GM19238 (cell line): ENCODE data around the gene SPAG5.
A peak's percentile ranks its signal among the peaks of the same experiment; 100 is the strongest.

Experiments used
- DNase-seq: peaks from one replicate; pipeline ENCODE4 v3.0.0; 2011; ENCODE audit warnings: low spot score; ENCODE audit not compliant: insufficient read length

SPAG5 gene

GRCh38 chr17:28573966-28574480, 24.8 kb downstream of the SPAG5 start:
- no peak for DNase-seq

- no peak for DNase-seq
These were observed 25.3 kb downstream of the SPAG5 start for GRCh38 chr17:28573521-28573920.

DNA sequence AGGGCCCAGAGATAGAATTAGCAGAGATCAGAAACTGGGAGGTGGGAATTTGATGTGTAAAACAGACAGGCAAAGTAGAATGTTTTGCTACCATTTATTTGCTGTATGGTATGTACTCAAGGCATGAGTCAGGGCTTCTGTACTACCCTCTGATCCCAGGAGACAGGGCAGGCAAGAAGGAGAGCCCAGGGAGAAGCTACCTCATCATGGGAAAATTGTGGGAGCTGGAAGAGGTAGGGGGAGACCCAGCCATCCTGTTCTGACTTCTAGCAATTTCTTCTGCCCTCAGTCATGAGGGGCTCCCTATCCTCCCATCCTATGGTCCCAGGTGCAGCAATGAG, 25.8 kb downstream of the SPAG5 start:
- DNase-seq, result no peak

GRCh38 chr17:28572259-28573039, 26.4 kb downstream of the SPAG5 start:
- no peak for DNase-seq

GRCh38 chr17:28571361-28572122, 27.3 kb downstream of the SPAG5 start, which contains the start of gene PIGS:
Gene PIGS (minus strand): TSS chr17:28571524. CDS start chr17:28571496, 28 bp downstream.
- peak; percentile 95 for DNase-seq

DNA sequence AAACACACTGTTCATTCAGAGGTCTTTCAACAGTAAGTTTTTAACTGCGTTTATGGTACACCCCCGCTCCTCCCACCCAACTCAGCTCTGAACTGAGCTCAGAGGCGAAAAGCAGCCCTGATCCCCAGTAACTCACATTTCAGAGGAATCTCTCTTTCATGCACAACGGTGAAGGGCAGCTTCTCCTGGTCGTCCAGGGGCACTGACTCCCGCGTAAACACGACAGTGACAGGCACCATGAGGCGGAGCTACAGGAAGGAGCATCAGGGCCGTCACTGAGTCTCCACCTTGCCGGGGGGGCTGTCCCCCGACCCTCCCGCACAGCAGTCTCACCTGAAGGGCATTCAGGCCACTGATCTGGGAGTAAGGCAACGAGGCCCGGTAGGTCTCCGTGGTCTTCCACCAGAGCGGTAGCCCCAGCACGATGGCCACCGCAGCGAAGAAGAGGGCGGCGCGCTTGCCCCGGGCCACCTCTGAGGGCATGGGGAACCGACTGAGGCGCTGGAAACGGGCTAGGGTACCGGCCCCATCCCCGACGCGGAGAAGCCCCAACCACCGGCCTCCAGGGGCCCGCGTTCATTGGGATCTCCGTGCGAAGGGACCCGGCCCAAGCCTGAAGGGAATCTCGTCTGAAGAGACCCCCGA, 28.0 kb downstream of the SPAG5 start:
- no peak for DNase-seq

- DNase-seq, result no peak
These were observed 29.4 kb downstream of the SPAG5 start for GRCh38 chr17:28569446-28569845.

DNA sequence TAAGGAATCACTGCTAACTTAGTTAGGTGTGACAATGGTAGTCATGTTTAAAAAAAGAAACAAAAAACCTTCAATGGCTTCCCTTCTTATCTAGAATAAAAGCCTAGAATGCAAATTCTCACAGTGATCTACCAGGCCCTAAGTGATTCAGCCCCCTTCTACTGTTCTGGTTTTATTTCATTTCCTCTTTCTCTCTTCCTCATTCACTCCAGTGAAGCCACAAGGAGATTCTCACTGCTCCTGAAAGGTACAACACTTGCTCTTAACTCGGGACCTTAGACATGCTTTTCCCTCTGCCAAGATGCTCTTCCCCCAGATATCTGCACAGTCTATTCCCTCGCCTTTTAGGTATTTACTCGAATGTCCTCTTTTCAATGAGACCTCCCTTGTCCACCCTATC, 31.2 kb downstream of the SPAG5 start:
- no peak for DNase-seq

DNA sequence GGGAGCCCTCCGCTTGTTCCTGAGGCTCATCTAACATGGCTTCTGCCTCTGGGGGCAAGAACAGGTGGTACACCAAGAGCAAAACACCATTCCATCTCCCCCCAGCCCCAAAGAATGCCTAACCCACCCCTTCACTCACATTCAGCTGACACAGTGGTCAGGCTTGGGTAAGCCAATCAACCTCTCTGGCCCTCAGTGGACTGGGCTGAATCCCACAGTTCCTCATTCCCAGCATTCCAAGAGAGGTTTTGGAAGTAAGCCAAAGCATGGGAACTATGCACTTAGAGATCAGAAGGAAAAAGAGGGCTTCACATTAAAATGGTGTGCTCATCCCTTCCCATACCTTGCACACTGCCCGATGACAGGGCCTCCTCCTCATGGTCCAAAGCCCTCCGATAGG, 35.4 kb downstream of the SPAG5 start:
- no peak for DNase-seq

DNA sequence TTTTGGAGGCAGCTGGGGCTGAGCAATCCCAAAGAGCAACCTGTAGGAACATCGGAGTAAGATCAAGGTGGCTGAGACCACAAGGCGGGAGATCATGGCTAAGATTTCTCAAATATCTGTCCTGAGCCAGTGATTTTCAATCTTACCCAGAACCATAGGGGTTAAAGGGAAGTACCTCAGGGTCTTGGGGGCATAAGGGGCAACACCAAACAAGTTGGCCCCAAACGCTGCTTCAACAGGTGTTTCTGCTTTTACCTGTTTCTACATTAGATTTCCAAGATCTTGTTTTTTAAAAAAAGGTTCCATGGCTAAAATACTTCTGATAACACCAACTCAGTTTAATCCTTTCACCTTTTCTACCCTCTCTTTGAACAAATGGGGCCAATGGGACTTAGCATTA, 43.8 kb downstream of the SPAG5 start:
- DNase-seq, result no peak

DNA sequence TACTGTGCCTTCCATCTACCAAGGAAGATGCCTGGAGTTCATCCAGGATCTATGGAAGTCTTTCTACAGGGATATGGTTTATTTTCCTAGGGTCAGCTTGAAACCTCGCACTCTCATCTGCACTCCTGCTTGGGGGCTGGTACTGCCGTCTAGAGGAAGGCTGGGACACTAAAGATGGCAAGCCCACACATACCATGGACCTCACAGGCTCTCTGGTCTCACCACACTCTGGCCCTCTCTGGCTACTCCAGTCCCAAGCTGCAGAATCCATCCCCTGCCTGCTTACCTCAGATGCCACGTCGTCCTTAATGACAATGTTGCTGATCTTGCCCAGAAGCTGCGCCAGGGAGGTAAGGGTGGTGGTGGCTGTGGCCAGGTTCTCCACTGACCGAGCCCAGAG, 44.3 kb downstream of the SPAG5 start:
- no peak for DNase-seq

- no peak for DNase-seq
These were observed 45.8 kb downstream of the SPAG5 start for GRCh38 chr17:28553000-28553505.

DNA sequence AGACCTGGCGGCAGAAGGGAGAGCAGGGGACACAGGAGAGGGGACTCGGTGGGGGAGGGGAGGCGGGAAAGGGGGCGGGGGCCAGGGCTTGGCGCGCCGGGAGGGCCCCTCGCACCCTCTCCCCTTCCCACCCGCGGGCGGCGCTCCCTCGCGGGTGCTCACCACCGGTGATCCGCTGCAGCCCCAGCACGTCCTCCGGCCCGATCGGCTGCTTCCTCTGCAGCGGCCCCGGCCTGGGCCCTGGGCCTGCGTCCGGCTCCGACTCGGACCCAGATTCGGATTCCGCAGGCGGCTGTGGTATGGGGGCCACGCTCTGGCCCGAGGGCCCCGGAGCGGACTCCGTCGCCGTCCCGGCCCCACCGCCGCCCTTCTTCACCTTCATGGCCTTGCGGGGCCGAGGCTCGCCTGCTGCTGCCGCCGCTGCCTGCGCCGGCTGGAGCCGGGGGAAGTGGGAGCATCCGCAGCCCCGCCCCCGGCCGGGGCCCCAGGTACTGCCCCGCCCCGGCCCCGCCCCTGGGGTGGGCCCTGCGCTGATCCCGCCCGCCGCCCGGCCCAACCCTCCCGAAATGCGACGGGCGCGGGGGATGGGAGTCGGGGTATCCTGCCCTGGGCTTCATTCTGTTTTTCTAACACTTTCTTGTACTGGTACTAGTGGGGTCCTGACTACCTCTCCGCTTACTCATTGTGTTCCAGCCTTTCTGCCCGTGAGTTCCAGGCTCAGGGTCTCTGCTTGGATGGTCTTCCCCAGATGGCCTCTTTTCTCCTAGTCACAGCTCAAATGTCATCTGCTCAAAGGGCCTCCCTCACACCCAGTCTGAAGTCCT, 46.4 kb downstream of the SPAG5 start, which contains the start of gene UNC119:
TSS of gene UNC119 (minus strand) at position 449 of the 824 bp plus-strand sequence. CDS start at position 382, 67 bp downstream.
- peak; percentile 83 for DNase-seq

DNA sequence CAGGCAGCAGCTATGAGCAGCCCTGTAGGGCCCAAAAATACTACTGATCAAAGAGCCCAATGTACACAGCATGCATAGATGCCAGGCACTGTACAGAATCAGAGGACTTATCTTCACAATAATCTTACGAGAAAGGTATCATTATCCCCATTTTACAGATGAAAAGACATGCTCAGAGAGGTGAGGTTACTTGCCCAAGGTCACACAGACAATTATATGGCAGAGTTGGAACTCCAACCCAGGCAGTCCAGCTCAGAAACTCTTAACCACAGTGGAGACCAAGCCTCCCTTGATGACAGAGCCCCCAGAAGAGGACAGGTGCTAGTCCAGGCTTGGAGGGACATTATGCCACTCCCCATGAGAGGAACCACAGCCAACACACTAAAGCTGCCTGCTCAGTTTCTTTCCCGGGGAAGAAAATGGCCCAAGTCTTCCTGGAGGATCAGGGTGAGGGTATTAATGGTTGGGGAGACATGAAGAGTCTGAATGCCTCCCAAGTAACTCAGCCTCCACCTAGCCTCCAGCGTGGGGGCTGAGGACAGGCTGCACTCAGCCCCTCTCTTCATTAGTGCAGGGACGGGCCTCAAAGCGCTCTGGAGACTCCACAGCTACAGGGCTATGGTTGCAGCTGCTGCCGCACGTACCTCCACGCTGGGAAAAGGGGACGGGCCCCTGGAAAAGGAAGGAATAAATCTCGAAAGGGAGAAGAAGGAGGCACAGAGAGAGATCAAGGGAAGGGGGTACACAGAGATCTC, 47.2 kb downstream of the SPAG5 start:
- DNase-seq, result no peak

GRCh38 chr17:28550858-28551257, 48.0 kb downstream of the SPAG5 start:
- DNase-seq, result no peak

GRCh38 chr17:28549236-28550132, 49.3 kb downstream of the SPAG5 start:
- DNase-seq, result peak; percentile 81

- no peak for DNase-seq
These were observed 50.3 kb downstream of the SPAG5 start for GRCh38 chr17:28548417-28549130.

DNA sequence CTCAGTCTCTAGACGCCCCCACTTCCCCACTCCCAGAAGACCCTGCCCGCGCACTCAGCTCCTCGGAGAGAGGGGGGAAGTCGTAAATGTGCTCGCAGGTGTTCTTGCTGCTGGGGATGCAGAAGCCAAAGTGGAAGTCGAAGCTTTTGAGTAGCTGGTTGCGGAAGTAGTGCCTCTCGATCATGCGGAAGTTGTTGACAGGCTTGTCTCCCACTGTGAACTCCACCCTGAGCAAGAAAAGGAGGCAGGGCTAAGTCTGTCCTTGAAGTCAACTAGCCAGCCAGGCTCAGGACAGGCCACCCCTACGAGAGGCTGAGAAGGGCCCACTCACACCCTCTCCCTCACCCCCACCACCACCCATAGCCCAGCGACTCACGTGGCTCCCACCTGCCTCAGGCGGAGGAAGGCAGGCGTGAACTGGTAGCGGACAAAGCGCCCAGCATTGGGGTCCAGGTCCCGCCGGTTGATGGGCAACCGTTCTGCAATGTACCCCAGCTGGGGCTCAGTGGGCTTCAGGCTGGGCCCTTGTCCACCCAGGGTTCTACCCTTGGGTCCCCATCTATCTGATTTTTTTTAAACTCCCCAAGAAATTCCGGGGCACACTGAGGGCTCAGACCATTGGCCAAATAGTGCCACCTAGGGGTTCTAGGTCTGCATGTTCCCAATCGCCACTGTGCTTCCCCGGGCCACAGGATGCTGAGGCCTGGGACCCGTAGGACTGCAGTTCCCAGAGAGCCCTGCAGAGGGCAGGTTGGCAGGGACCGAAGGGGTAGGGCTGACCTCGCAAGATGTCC, 51.0 kb downstream of the SPAG5 start:
- DNase-seq, result peak; percentile 76
